HepG2 (cell line): Measurements from ENCODE around the gene RAB11FIP5. TPM values are rescaled to one million over a fixed set of nuclear protein-coding genes. Genes with fewer than 3 reads are reported as not detected.

Experiments
- AGO1 ChIP-seq: fragments of 200-400 bp; formaldehyde crosslinking; IDR thresholded peaks from 2 replicates; pipeline ENCODE4 v1.6.1; 2017; ENCODE audit warnings: mild to moderate bottlenecking, low read depth, low read length, moderate library complexity; ENCODE audit not compliant: poor library complexity, severe bottlenecking
- ARID5B ChIP-seq: IDR thresholded peaks from 2 replicates; pipeline ENCODE4 v1.4.0; 2020; ENCODE audit warnings: mild to moderate bottlenecking, missing genetic modification reagents
- DMAP1 ChIP-seq: IDR thresholded peaks from 2 replicates; pipeline ENCODE4 v1.6.1; 2016
- HNF4G ChIP-seq, 2 experiments: sonication (generic) in 1 of 2; formaldehyde crosslinking in 1 of 2; IDR thresholded peaks; 2 replicates each; pipeline versions ENCODE4 v1.4.0 to v1.6.1; 2011 to 2020; ENCODE audit warnings: borderline replicate concordance in 2 of 2, low read depth in 2 of 2, mild to moderate bottlenecking in 2 of 2, low read length in 1 of 2, missing genetic modification reagents in 1 of 2, moderate library complexity in 1 of 2
- MXD1 ChIP-seq: sonication (generic); formaldehyde crosslinking; IDR thresholded peaks from 2 replicates; pipeline ENCODE4 v1.4.0; 2020; ENCODE audit warnings: mild to moderate bottlenecking, missing genetic modification reagents
- NFE2L2 ChIP-seq: fragments of 150-350 bp; IDR thresholded peaks from 2 replicates; pipeline ENCODE4 v1.6.1; 2014; ENCODE audit warnings: low read length
- TRAFD1 ChIP-seq: sonication (generic); formaldehyde crosslinking; IDR thresholded peaks from 2 replicates; pipeline ENCODE4 v1.5.1; 2020; ENCODE audit warnings: missing genetic modification reagents, mild to moderate bottlenecking, borderline replicate concordance
- ZFP36L1 ChIP-seq: sonication (generic); formaldehyde crosslinking; IDR thresholded peaks from 2 replicates; pipeline ENCODE4 v1.8.0; 2022; ENCODE audit warnings: mild to moderate bottlenecking, missing genetic modification reagents, moderate library complexity
- ZGPAT ChIP-seq: IDR thresholded peaks from 2 replicates; pipeline ENCODE4 v1.6.1; 2016; ENCODE audit warnings: mild to moderate bottlenecking
- ZNF143 ChIP-seq: sonication (generic); formaldehyde crosslinking; IDR thresholded peaks from 2 replicates; pipeline ENCODE4 v1.4.0; 2020; ENCODE audit warnings: missing genetic modification reagents
- ZNF296 ChIP-seq: sonication (generic); formaldehyde crosslinking; conservative IDR thresholded peaks from 2 replicates; pipeline ENCODE4 v1.5.0; 2020; ENCODE audit warnings: mild to moderate bottlenecking, missing genetic modification reagents
- ZNF468 ChIP-seq: sonication (generic); formaldehyde crosslinking; IDR thresholded peaks from 2 replicates; pipeline ENCODE4 v1.8.0; 2022; ENCODE audit warnings: mild to moderate bottlenecking, moderate library complexity, missing genetic modification reagents
- ZNF513 ChIP-seq: sonication (generic); formaldehyde crosslinking; conservative IDR thresholded peaks from 2 replicates; pipeline ENCODE4 v1.5.0; 2020; ENCODE audit warnings: missing genetic modification reagents
- ZSCAN31 ChIP-seq: sonication (generic); formaldehyde crosslinking; IDR thresholded peaks from 2 replicates; pipeline ENCODE4 v1.5.0; 2020; ENCODE audit warnings: low read depth, mild to moderate bottlenecking, missing genetic modification reagents
- ZSCAN9 ChIP-seq: IDR thresholded peaks from 2 replicates; pipeline ENCODE4 v1.6.1; 2016; ENCODE audit warnings: borderline replicate concordance
- polyA plus RNA-seq, 8 experiments: library from polyadenylated mRNA; depleted of rRNA in 3 of 8; stranded (reverse) in 7 of 8; unstranded in 1 of 8; fragments of >200 nt; fragmentation: Illumina TruSeq in 4 of 8; extraction: Trizol in 4 of 8; gene quantifications; 2 replicates each; pipeline versions ENCODE4 v1.2.1 to v1.2.3, GENCODE V29; 2011 to 2016; ENCODE audit warnings: low read depth in 4 of 8, missing spikeins in 1 of 8, mixed read lengths in 1 of 8; ENCODE audit not compliant: insufficient read depth in 1 of 8
- total RNA-seq, 5 experiments: library from RNA; depleted of rRNA; stranded (reverse); fragments of >200 nt; fragmentation: Illumina TruSeq; extraction: Trizol; gene quantifications; 2 replicates each; pipeline ENCODE4 v1.2.3, GENCODE V29; 2016; ENCODE audit warnings: low read depth in 1 of 5

RAB11FIP5 gene
- total and polyA plus RNA-seq, 2 of the 13 experiments (the other 11 are each of a cell fraction or from before 2014, with no cell fraction given), result 9.4 to 22.9 TPM

- TF ChIP-seq ARID5B (peak; percentile 27), ZSCAN9 (CRISPR knock-in tag) (0 out of 2 replicates have a peak, but pooled peaks have one; percentile 23), NFE2L2 (no peak), AGO1 (no peak), HNF4G (IDR thresholded peaks at IDR 0.05; ENCODE audit: borderline replicate concordance, low read depth, low read length) (no peak), HNF4G (CRISPR knock-in tag; IDR thresholded peaks at IDR 0.05; ENCODE audit: borderline replicate concordance, low read depth) (no peak), ZFP36L1 (CRISPR knock-in tag) (peak; percentile 76; the same call in 1 of the 2 replicates), TRAFD1 (CRISPR knock-in tag) (no peak), MXD1 (CRISPR knock-in tag) (peak; percentile 57; the same call in 1 of the 2 replicates), ZNF468 (CRISPR knock-in tag) (peak; percentile 98), ZNF143 (CRISPR knock-in tag) (0 out of 2 replicates have a peak, but pooled peaks have one; percentile 16), ZGPAT (CRISPR knock-in tag) (0 out of 2 replicates have a peak, but pooled peaks have one; percentile 32), ZNF296 (peak; percentile 86), DMAP1 (CRISPR knock-in tag) (peak; percentile 68), ZSCAN31 (CRISPR knock-in tag) (peak; percentile 65; the same call in 1 of the 2 replicates), ZNF513 (0 out of 2 replicates have a peak, but pooled peaks have one; percentile 73)
Measured at GRCh38 chr2:73112026-73112912, 479 bp downstream of the RAB11FIP5 start (continued).
